Activated CD4-positive, CD25-positive, alpha-beta regulatory T cell treated with anti-CD3 and anti-CD28 coated beads, Interleukin-2, amount 50 U/mL, for 16 hours (primary cell): ENCODE measurements around the gene AFF3.

Source experiments
- DNase-seq: peaks from one replicate; pipeline ENCODE4 v3.0.0-alpha.2; 2020; ENCODE audit warnings: low read depth, low spot score

The AFF3 gene

GRCh38 chr2:100070078-100070477 lies 72.3 kb downstream of the AFF3 start:
- DNase-seq = no peak

DNA sequence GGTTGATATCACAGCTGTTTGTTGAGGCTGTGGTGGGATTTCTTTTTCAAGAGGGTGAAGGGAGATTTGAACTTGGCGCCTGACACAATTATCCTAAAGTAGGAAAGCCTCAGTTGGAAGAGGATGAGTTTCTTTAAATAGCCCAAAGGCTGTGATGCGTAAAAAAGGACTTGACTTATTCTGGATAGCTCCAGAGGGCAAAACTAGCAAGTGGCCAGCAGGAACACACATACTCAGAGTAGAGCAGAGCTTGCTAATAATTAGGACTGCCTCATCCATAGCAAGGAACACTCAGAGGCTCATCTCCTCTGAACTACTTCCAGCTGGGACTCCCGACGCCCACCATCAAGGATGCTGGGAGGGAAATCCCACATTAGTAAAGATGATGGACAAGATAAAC lies 74.0 kb downstream of the AFF3 start:
- DNase-seq = no peak

DNA sequence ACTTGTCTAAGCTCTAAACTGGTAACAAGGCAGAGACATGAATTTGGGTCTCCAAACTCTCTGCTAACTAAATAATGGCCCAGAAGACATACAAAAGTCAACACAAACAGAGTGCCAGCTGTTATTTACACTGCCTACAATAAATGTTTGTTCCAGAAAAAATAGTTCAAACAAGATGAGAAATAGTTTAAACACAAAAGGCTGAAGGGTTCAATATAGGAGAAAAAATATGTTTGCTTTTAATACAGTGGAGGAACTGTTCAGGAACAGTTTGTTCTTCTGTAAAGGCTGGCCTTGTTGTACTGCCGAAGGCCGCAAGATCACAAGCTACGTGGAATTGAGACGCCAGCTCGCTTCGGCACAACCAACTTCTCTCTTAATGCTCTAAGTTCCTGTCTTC lies 74.6 kb downstream of the AFF3 start:
- no peak for DNase-seq

GRCh38 chr2:100066856-100067255 lies 75.5 kb downstream of the AFF3 start:
- DNase-seq = no peak

- no peak for DNase-seq
Observed at GRCh38 chr2:100066246-100066645, 76.1 kb downstream of the AFF3 start.

GRCh38 chr2:100064592-100065428 lies 77.6 kb downstream of the AFF3 start:
- DNase-seq = no peak

DNA sequence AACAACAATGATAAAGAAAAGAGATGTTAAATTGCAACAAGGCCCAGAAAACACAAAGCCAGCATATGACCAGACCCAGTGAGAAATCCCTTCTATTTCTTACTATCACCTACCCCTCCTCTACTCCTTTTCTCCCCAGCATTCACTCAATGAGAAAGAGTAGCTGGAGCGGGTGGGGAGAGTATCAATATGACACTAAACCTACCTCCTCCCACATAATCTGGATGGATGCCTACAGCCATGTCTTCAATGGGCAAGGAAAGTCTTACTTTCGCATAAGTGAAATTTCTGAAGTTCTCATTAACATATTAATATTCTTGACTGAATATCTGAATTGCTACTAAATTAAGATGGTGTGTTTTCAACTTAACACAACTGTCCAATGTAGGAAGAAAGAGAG lies 78.2 kb downstream of the AFF3 start:
- DNase-seq = no peak

GRCh38 chr2:100063459-100063953 lies 78.9 kb downstream of the AFF3 start:
- DNase-seq = no peak

DNA sequence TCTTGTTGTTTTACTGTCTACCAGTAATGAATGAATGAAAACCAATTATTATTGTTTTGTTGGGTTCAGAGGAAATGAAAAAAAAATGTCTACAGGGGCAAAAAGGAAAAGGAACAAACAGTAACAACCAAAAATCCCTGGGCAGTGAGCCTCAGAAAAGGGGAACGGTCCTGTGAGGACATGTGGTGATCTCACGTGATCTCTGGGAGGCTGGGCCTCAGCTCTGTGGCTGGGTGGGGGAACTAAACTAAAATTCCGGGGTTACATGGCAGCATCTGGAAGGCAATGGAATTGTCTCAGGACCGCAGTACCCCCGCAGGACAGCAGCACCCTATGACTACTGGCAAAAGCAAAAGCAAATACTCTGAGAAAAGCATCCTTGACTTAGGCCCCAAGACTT lies 80.1 kb downstream of the AFF3 start:
- no peak for DNase-seq

- DNase-seq = no peak
Observed at GRCh38 chr2:100060875-100061274, 81.5 kb downstream of the AFF3 start.

DNA sequence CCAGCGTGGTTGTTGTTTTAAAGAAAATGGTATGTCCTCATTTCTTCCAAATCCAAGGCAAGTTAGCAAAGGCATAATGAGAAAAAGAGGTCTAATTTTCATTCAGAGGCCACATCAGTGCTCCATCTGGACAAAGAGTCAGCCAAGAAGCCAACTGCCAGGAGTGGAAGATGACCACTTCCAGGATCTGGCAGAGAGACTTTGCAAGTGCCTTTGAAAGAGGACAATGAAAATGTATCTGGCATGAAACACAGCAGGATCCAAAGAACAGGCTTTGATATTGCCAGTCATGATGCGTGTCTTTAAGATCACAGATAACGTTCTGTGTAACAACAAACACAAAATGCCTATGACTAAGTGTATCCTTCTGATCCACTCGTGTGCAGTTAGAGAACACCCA lies 82.8 kb downstream of the AFF3 start:
- no peak for DNase-seq

GRCh38 chr2:100057901-100058261 lies 84.5 kb downstream of the AFF3 start:
- no peak for DNase-seq

GRCh38 chr2:100054426-100054825 lies 88.0 kb downstream of the AFF3 start:
- no peak for DNase-seq

DNA sequence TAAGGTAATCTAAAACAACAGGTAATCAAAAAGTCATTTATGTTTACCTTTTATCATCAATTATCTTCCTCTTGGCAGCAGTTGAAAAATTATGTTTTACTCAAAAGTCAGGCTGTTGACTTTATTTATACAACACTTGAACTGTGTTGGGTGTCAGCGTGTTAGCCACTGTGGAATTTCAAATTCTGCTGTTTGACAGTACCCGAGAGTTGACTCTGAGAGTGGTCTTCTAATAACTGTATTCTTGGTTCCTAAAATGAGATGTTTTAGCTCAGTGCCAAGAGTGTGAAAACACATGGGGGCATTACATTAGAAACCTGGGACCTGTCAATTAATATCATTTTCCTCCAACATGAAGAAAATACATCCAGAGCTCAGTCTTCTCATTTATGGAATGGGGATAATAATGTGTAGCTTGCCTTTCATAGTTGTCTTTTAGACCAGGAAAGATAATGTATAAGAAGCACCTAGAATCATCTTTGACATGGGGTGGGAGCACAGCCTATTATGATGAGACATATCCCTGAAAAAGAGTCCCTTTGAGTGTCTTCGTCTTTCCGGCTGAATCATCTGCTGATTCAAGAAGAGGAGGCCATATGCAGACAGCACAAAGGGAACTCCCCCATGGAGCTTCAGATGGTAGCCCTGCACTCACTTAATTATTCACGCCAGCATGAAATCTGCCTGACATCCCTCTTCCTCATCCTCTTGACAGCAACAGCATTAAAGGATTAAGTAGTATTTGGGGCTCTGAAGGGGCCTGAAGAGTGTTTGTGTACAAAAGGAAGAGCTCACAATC lies 89.1 kb downstream of the AFF3 start:
- DNase-seq = no peak

DNA sequence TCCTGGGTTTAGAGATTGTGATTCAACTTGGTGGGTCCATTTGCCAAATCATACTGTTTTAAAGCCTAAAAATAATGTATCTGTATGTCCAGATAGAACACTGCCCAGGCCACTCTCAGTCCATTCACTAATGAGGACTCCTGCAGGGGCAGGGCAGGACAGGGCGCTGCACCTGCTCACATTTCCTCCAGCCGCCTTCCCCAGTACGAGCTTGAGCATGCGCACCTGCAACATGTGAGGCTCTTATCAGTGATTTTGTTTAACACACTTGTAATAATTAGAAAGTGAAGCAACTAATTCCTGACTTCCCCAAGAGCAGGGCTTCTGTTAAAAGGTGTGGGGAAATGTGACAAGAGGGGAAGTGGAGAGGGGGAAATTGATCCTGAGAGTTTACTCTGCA lies 89.7 kb downstream of the AFF3 start:
- no peak for DNase-seq

- DNase-seq = no peak
Observed at GRCh38 chr2:100051253-100051652, 91.1 kb downstream of the AFF3 start.

- DNase-seq = no peak
Observed at GRCh38 chr2:100050685-100051084, 91.7 kb downstream of the AFF3 start.

DNA sequence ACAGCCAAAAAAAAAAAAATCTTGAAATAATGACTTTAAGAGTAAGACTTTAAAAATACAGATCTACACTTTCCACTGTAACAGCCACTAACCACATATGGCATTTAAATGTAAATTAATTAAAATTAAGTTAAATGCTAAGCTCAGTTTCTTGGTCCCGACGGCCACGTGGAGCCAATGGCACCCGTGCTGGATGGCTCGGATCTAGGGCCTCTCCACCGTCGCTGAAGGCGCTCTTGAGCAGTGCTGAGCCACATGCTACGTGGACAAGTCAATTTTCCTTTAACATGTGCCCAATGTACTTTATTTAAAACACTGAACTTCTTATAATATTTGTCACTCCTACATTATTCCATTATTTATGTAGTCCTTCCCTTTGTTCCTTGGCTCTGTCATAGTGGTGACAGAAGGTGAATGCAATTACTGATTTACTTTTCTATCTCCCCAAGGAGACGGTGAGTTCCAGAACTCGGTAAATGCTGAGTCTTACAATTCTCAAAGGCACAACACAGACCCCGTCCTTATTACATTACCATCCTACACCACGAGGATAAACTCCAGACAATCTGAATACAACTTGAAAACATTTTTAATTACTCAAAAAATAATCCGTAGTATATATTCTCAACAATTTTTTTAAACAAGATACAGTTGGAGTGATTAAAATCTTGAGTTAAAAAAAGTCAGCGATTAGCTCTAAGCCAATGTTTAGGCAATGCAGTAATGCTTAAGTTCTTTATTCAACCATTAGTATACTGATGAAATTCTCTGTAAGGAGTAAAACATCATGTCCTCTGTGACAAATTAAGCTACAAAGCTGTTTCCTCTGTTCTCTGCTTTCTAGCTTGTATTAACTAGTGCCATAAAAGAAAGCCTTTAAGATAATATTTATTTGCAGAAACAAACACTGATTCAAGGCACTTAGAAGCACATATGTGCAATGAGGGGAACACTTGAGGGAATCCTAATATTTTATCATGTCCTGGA lies 95.1 kb downstream of the AFF3 start:
- no peak for DNase-seq

DNA sequence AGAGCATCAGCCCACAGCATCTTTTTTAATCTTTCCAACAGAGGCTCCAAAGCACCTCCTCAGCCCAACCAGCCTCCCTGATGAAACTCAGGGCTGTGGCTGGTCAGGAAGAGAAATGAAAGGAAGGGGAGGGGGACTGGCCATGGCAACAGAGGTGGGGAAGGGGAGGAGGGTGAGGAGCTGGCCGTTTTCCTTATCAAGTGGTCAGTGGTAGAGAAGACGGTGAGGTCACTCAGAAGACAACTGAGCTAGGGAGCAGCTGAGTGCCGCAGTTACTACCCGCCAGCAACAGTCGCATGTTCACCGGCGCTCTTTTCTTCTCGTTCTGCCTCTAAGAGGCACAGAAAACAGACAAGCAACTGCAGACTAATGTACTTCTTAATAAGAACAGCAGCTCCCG lies 97.4 kb downstream of the AFF3 start:
- no peak for DNase-seq

GRCh38 chr2:100043891-100044255 lies 98.5 kb downstream of the AFF3 start:
- no peak for DNase-seq

GRCh38 chr2:100043081-100043890 lies 99.1 kb downstream of the AFF3 start:
- no peak for DNase-seq
